ENCODE results near the gene AMPD1.

Gene AMPD1

DNA sequence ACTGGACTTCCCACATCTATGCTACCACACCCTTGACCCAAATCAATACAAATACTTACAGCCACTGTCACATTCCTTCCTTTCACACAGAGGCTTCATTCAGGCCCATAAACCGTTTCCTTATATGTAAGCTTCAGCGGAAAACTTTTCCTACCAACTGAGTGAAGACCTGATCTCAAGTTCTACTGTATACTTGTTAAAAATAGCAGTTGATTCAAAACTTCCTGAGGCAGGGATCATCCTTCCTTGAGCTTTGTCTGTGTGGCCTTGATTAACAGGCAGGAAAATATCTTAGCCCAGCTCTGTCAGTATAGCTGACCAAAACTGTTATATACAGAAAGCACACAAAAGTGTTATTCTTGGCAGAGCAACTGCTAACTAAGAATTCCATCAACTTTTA, 68.2 kb downstream of the AMPD1 start:
- no peak for DNase-seq

DNA sequence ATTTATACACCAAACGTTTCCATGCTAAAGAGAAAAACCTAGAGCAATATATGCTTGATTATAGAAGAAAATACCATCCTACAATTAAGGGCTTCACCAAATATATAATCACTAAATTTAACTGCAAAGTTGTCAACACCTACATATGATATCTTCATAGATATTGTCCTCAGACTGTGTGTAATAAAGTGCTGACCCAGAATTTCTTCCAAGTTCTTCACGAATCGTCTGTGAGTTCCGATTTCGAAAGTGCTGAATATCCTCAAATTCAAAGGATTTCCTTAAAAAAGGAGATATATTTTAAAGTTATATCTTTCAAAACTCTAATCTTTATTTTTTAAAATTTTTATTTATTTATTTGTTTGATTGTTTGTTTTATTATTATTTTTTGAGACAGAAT, 72.0 kb downstream of the AMPD1 start:
- DNase-seq = no peak
